K562 (cell line): ENCODE results near the gene YTHDC2. TPM values are rescaled to one million over a fixed set of nuclear protein-coding genes. Genes with fewer than 3 reads are reported as not detected.

Experiments
- AFF1 ChIP-seq, 2 experiments: fragments of 450-650 bp; IDR thresholded peaks; 2 replicates each; pipeline ENCODE4 v1.6.1; 2018; ENCODE audit warnings: mild to moderate bottlenecking in 2 of 2, low read depth in 1 of 2; ENCODE audit not compliant: partially characterized antibody in 2 of 2
- BRD9 ChIP-seq: fragments of 450-650 bp; IDR thresholded peaks from 2 replicates; pipeline ENCODE4 v1.6.1; 2018; ENCODE audit warnings: low read depth; ENCODE audit not compliant: partially characterized antibody
- BRF1 ChIP-seq: IDR thresholded peaks from 3 replicates; pipeline ENCODE4 v1.6.1; 2011; ENCODE audit warnings: borderline replicate concordance, mild to moderate bottlenecking; ENCODE audit not compliant: insufficient read length; ENCODE audit errors: extremely low read depth
- CBX2 ChIP-seq: fragments of 200-600 bp; sonication (generic); IDR thresholded peaks from one replicate; pipeline ENCODE4 v1.6.1; 2012; ENCODE audit warnings: mild to moderate bottlenecking, low read length, inconsistent platforms; ENCODE audit not compliant: insufficient read depth, poor library complexity, severe bottlenecking
- CHD4 ChIP-seq: fragments of 200-600 bp; sonication (generic); IDR thresholded peaks from 3 replicates; pipeline ENCODE4 v1.6.1; 2012; ENCODE audit warnings: low read depth, mild to moderate bottlenecking, mixed read lengths, low read length, inconsistent platforms; ENCODE audit not compliant: insufficient read depth, insufficient replicate concordance, poor library complexity, severe bottlenecking
- EHMT2 ChIP-seq: fragments of 450-650 bp; IDR thresholded peaks from 2 replicates; pipeline ENCODE4 v1.6.1; 2018; ENCODE audit warnings: antibody characterized with exemption
- GTF2E2 ChIP-seq: fragments of 200-800 bp; sonication (Bioruptor generic); IDR thresholded peaks from 2 replicates; pipeline ENCODE4 v1.6.1; 2016; ENCODE audit warnings: missing genetic modification characterization, missing compliant biosample characterization
- HBP1 ChIP-seq: fragments of 450-650 bp; formaldehyde crosslinking; IDR thresholded peaks from 2 replicates; pipeline ENCODE4 v1.4.0; 2022; ENCODE audit warnings: missing genetic modification characterization
- HDAC2 ChIP-seq: fragments of 450-650 bp; IDR thresholded peaks from 2 replicates; pipeline ENCODE4 v1.6.1; 2016; ENCODE audit warnings: mild to moderate bottlenecking
- MTA3 ChIP-seq: fragments of 450-650 bp; formaldehyde crosslinking; IDR thresholded peaks from 2 replicates; pipeline ENCODE4 v1.6.1; 2017; ENCODE audit warnings: mild to moderate bottlenecking, borderline replicate concordance
- NCOA1 ChIP-seq: fragments of 450-650 bp; IDR thresholded peaks from 2 replicates; pipeline ENCODE4 v1.6.1; 2016; ENCODE audit warnings: low read depth
- OTX1 ChIP-seq: fragments of 450-650 bp; formaldehyde crosslinking; IDR thresholded peaks from 2 replicates; pipeline ENCODE4 v1.4.0; 2022; ENCODE audit warnings: mild to moderate bottlenecking
- POLR2B ChIP-seq: fragments of 450-650 bp; IDR thresholded peaks from 2 replicates; pipeline ENCODE4 v1.6.1; 2018; ENCODE audit warnings: low read depth; ENCODE audit not compliant: partially characterized antibody
- POLR2H ChIP-seq: IDR thresholded peaks from 2 replicates; pipeline ENCODE4 v1.6.1; 2016; ENCODE audit warnings: missing genetic modification characterization, low read depth, mild to moderate bottlenecking, control low read depth, missing compliant biosample characterization, moderate library complexity
- TEAD4 ChIP-seq, 2 experiments: sonication (generic) in 1 of 2; formaldehyde crosslinking in 1 of 2; IDR thresholded peaks; 2 replicates each; pipeline versions ENCODE4 v1.6.1 to v1.8.0; 2012 to 2022; ENCODE audit warnings: borderline replicate concordance in 1 of 2, inconsistent platforms in 1 of 2, low read length in 1 of 2, mild to moderate bottlenecking in 1 of 2, missing genetic modification reagents in 1 of 2
- TFE3 ChIP-seq: fragments of 450-650 bp; formaldehyde crosslinking; IDR thresholded peaks from 2 replicates; pipeline ENCODE4 v1.4.0; 2020; ENCODE audit warnings: mild to moderate bottlenecking, mixed read lengths
- ZBTB33 ChIP-seq: sonication (generic); formaldehyde crosslinking; IDR thresholded peaks from 2 replicates; pipeline ENCODE4 v1.8.1; 2023; ENCODE audit warnings: mild to moderate bottlenecking, missing genetic modification reagents
- ZFX ChIP-seq: sonication (generic); formaldehyde crosslinking; IDR thresholded peaks from 2 replicates; pipeline ENCODE4 v1.8.0; 2022; ENCODE audit warnings: mild to moderate bottlenecking, missing genetic modification reagents, moderate library complexity
- ZNF77 ChIP-seq: fragments of 250-450 bp; sonication (Bioruptor Pico); IDR thresholded peaks from 2 replicates; pipeline ENCODE4 v1.5.0; 2020
- polyA plus RNA-seq, 8 experiments: library from polyadenylated mRNA; depleted of rRNA in 4 of 8; stranded (reverse) in 5 of 8; unstranded in 3 of 8; fragments of >200 nt; fragmentation: Nextera tagmentation in 2 of 8; fragmentation: Illumina TruSeq in 1 of 8; extraction: Ambion mirVana in 2 of 8; extraction: Trizol in 1 of 8; gene quantifications; 2 replicates each; pipeline versions ENCODE4 v1.2.1 to v1.2.3, GENCODE V29; 2011 to 2014; ENCODE audit warnings: inconsistent platforms in 1 of 8, missing spikeins in 1 of 8
- total RNA-seq, 7 experiments: library from RNA; depleted of rRNA in 6 of 7; stranded (reverse); fragments of >200 nt in 6 of 7; fragmentation: Illumina TruSeq in 2 of 7; extraction: Trizol in 2 of 7; gene quantifications; 2 replicates each; pipeline versions ENCODE4 v1.2.1 to v1.2.3, GENCODE V29; 2011 to 2021; ENCODE audit warnings: low replicate concordance in 1 of 7

Gene YTHDC2
- total and polyA plus RNA-seq, 9 of the 15 experiments (the other 6 are each of a cell fraction or from before 2014, with no cell fraction given) = 2.7 to 21.6 (median 15.9) TPM

- TF ChIP-seq TFE3 (CRISPR knock-in tag) = no peak
- no peak for TF ChIP-seq OTX1 (CRISPR knock-in tag)
- no peak for TF ChIP-seq BRF1
- TF ChIP-seq AFF1 (IDR thresholded peaks at IDR 0.05; ENCODE audit: low read depth in 1 of 2, partially characterized antibody in 2 of 2) = no peak
- 0 out of 2 replicates have a peak, but pooled peaks have one; percentile 23 for TF ChIP-seq HDAC2
- peak; percentile 89 for TF ChIP-seq TEAD4 (IDR thresholded peaks at IDR 0.05; ENCODE audit: low read length)
- no peak for TF ChIP-seq TEAD4 (CRISPR knock-in tag; IDR thresholded peaks at IDR 0.05; ENCODE audit: borderline replicate concordance)
- TF ChIP-seq POLR2H (tag) = no peak
- TF ChIP-seq HBP1 (CRISPR knock-in tag) = no peak
- no peak for TF ChIP-seq ZNF77 (CRISPR knock-in tag)
- no peak for TF ChIP-seq CBX2
- peak; percentile 36; the same call in 1 of the 2 replicates for TF ChIP-seq NCOA1
- no peak for TF ChIP-seq BRD9
- no peak for TF ChIP-seq GTF2E2 (tag)
- TF ChIP-seq ZBTB33 = no peak
- TF ChIP-seq MTA3 = no peak
- TF ChIP-seq CHD4 = no peak
- no peak for TF ChIP-seq POLR2B
- TF ChIP-seq ZFX (CRISPR knock-in tag) = no peak
- no peak for TF ChIP-seq EHMT2
Observed at GRCh38 chr5:113474100-113474728, 39.3 kb upstream of the YTHDC2 start (continued).
